ENCODE results near the gene SLC22A23.
"Not testable (repeated sequence)": the region's sequence is repeated elsewhere in the genome, so short reads cannot be mapped to it uniquely, and the experiment has no call there.

The SLC22A23 gene

GRCh38 chr6:3382326-3383279 lies 74.2 kb downstream of the SLC22A23 start:
- DNase-seq: no peak

GRCh38 chr6:3381233-3381921 lies 75.5 kb downstream of the SLC22A23 start:
- no peak for DNase-seq

- no peak for DNase-seq
These were observed 76.3 kb downstream of the SLC22A23 start for GRCh38 chr6:3380344-3381232.

- no peak for DNase-seq
These were observed 77.3 kb downstream of the SLC22A23 start for GRCh38 chr6:3379482-3380060.

- DNase-seq: not testable (repeated sequence)
These were observed 78.0 kb downstream of the SLC22A23 start for GRCh38 chr6:3378808-3379207.

GRCh38 chr6:3378398-3378782 lies 78.5 kb downstream of the SLC22A23 start:
- not testable (repeated sequence) for DNase-seq

GRCh38 chr6:3377536-3378397 lies 79.1 kb downstream of the SLC22A23 start:
- DNase-seq: no peak

GRCh38 chr6:3376893-3377535 lies 79.8 kb downstream of the SLC22A23 start:
- no peak for DNase-seq

GRCh38 chr6:3376064-3376463 lies 80.8 kb downstream of the SLC22A23 start:
- no peak for DNase-seq

GRCh38 chr6:3373597-3374203 lies 83.2 kb downstream of the SLC22A23 start:
- DNase-seq: no peak

- no peak for DNase-seq
These were observed 83.8 kb downstream of the SLC22A23 start for GRCh38 chr6:3372912-3373554.

- DNase-seq: no peak
These were observed 84.5 kb downstream of the SLC22A23 start for GRCh38 chr6:3372184-3372846.

- no peak for DNase-seq
These were observed 85.5 kb downstream of the SLC22A23 start for GRCh38 chr6:3371222-3371949.

- no peak for DNase-seq
These were observed 86.3 kb downstream of the SLC22A23 start for GRCh38 chr6:3370361-3371221.

- DNase-seq: no peak
These were observed 86.9 kb downstream of the SLC22A23 start for GRCh38 chr6:3369985-3370360.

- no peak for DNase-seq
These were observed 88.2 kb downstream of the SLC22A23 start for GRCh38 chr6:3368685-3369084.

GRCh38 chr6:3367630-3368029 lies 89.2 kb downstream of the SLC22A23 start:
- DNase-seq: no peak
